Immature natural killer cell (primary cell): ENCODE results near the gene CACNB2. TPM values are rescaled to one million over a fixed set of nuclear protein-coding genes. Genes with fewer than 3 reads are reported as not detected.

Source experiments
- DNase-seq, 3 donors: peaks; one replicate each; pipeline ENCODE4 v3.0.0; 2022; ENCODE audit warnings: mixed read lengths in 1 of 3
- H3K27ac Mint-ChIP-seq, 6 donors: one replicate each; pipeline ENCODE4 v1.8.0; 2020; ENCODE audit warnings: mixed read lengths in 6 of 6, mild to moderate bottlenecking in 5 of 6, inconsistent platforms in 4 of 6, moderate library complexity in 3 of 6
- H3K27me3 Mint-ChIP-seq, 3 donors: one replicate each; pipeline ENCODE4 v1.8.0; 2020 to 2021; ENCODE audit warnings: low read depth in 3 of 3, mild to moderate bottlenecking in 3 of 3, mixed read lengths in 3 of 3, moderate library complexity in 3 of 3, inconsistent platforms in 1 of 3
- H3K36me3 Mint-ChIP-seq, 3 donors: one replicate each; pipeline ENCODE4 v1.8.0; 2020; ENCODE audit warnings: mixed read lengths in 3 of 3, inconsistent platforms in 2 of 3, mild to moderate bottlenecking in 2 of 3
- H3K4me1 Mint-ChIP-seq, 2 donors: one replicate each; pipeline ENCODE4 v1.8.0; 2020; ENCODE audit warnings: inconsistent platforms in 2 of 2, mild to moderate bottlenecking in 2 of 2, mixed read lengths in 2 of 2, moderate library complexity in 1 of 2
- H3K4me3 Mint-ChIP-seq, 5 donors: one replicate each; pipeline ENCODE4 v1.8.0; 2020; ENCODE audit warnings: mild to moderate bottlenecking in 5 of 5, mixed read lengths in 5 of 5, inconsistent platforms in 3 of 5, moderate library complexity in 3 of 5
- H3K9me3 Mint-ChIP-seq, 6 donors: one replicate each; pipeline ENCODE4 v1.8.0; 2020; ENCODE audit warnings: mild to moderate bottlenecking in 6 of 6, mixed read lengths in 6 of 6, inconsistent platforms in 4 of 6, moderate library complexity in 3 of 6
- polyA plus RNA-seq, 3 donors: library from polyadenylated mRNA; unstranded; fragments of 300-500 nt; fragmentation: Illumina TruSeq; gene quantifications; one replicate each; pipeline ENCODE4 v1.2.3, GENCODE V29; 2021

The CACNB2 gene
- polyA plus RNA-seq, 3 donors from 2014 or later, result 0.21 TPM; not detected in 2

DNA sequence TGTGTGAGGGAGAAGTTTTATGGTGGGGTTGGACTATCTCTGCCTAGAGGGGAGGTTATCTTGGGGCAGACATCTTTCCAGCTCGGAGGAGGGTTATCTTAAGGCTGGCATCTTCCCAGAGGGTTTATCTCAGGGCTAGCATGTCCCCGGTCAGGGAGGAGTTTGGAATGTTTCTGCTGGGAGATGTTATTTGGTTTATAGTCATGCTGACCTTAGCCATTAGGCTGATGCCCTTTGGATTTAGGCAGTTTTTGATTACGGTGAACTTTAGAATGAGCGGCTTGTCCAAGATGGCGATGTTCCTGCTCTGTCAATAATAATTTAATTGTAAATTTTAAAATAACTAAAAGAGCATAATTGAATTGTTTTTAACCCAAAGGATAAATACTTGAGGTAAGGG, 236.4 kb downstream of the CACNB2 start:
- Mint-ChIP-seq H3K36me3 (no peaks in the 10 kb centered on the region), H3K9me3 (peaks cover 0 to 4% (median 0%) of the 10 kb centered on the region in 6 donors), H3K27me3 (peaks cover 0 to 2% (median 2%) of the 10 kb centered on the region in 3 donors), H3K4me1 (no peaks in the 10 kb centered on the region), H3K27ac (no peak overlapping the region), H3K4me3 (no peak overlapping the region)
- no peak for DNase-seq

DNA sequence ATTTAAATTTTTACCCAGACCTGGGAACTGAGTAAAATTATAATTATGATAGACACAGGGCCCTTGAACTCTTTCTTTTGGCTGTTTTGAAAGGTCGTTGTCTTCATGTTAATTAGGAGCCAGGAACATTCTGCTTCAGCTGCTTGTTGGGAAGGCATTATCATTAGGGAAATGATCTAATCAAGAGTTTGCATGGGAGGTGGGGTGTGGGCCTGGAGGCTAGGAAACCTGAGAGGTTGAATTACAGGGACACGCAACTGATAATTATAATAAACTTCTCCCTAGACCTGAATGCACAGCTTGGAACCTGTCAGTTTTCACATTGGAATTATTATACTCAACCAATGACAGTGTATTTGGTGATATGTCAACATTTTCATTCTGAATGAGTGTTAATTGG, 237.7 kb downstream of the CACNB2 start:
- H3K4me3 Mint-ChIP-seq, result no peak overlapping the region
- no peaks in the 10 kb centered on the region for H3K4me1 Mint-ChIP-seq
- no peak overlapping the region for H3K27ac Mint-ChIP-seq
- no peak for DNase-seq
- H3K9me3 Mint-ChIP-seq, result peaks cover 0 to 6% (median 0%) of the 10 kb centered on the region in 6 donors
- peaks cover 0 to 2% (median 2%) of the 10 kb centered on the region in 3 donors for H3K27me3 Mint-ChIP-seq
- no peaks in the 10 kb centered on the region for H3K36me3 Mint-ChIP-seq

DNA sequence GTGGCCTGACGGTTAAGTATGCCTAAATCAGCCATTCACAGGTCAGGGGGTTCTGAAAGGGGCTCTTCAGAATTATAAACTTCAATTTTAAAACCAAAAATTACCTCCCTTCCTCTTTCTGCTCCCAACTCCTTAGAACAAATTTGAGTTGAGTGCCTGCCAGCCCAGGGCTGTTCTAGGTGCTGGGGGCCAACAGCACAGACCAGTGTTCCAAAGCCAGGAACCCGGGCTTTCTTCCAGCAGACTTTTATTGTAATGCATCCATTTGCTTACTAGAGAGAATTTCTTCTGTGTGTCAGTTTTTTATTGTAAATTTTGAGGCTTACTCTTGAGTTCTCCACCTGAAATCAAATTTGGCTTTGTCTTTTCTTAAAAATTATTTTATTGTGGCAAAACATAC, 238.5 kb downstream of the CACNB2 start:
- Mint-ChIP-seq H3K36me3 (no peaks in the 10 kb centered on the region), H3K4me3 (no peak overlapping the region), H3K4me1 (no peaks in the 10 kb centered on the region), H3K27me3 (peaks cover 0 to 2% (median 2%) of the 10 kb centered on the region in 3 donors), H3K9me3 (peaks cover 0 to 2% (median 0%) of the 10 kb centered on the region in 6 donors), H3K27ac (no peak overlapping the region)
- no peak for DNase-seq

DNA sequence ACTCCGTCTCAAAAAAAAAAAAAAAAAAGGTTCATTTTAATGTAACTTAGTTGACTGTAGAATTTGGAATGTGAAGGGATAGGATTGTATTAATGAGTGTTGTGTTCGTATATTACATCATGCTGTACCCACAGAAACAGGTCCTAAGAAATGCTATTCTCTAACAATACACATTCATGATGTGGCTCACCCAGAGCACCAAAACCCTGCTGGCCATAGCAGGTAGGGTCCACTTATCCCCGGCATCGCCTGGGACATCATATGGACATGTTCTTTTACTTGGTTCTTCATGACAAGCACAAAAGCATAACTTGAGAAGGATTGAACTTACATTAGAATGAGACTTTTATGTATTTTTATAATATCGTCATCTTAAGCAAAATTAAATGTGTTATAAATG, 241.5 kb downstream of the CACNB2 start:
- no peaks in the 10 kb centered on the region for H3K4me1 Mint-ChIP-seq
- no peaks in the 10 kb centered on the region for H3K36me3 Mint-ChIP-seq
- H3K27me3 Mint-ChIP-seq, result peaks cover 0 to 2% (median 0%) of the 10 kb centered on the region in 3 donors
- H3K27ac Mint-ChIP-seq, result no peak overlapping the region
- no peak overlapping the region for H3K4me3 Mint-ChIP-seq
- DNase-seq, result no peak
- peaks cover 0 to 2% (median 0%) of the 10 kb centered on the region in 6 donors for H3K9me3 Mint-ChIP-seq

DNA sequence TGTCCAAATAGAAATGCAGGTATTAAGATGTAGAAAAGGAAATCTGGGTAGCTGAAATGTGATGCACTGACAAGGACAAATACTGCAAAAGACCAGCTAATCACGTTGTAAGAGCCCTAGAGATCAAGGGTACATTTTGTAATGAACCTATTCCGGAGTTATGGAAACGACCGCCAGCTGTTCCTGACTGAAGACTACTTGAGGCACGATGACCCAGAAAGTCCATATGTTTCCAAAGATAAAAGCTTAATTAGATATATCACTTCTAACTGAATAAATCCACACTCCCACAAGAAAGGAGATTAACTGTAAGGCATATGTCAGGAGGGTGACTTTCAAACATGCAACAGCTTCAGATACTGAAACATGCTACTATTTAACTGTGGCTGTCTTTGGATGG, 257.7 kb downstream of the CACNB2 start:
- Mint-ChIP-seq H3K36me3 (no peaks in the 10 kb centered on the region), H3K4me1 (no peaks in the 10 kb centered on the region), H3K9me3 (no peaks in the 10 kb centered on the region)

DNA sequence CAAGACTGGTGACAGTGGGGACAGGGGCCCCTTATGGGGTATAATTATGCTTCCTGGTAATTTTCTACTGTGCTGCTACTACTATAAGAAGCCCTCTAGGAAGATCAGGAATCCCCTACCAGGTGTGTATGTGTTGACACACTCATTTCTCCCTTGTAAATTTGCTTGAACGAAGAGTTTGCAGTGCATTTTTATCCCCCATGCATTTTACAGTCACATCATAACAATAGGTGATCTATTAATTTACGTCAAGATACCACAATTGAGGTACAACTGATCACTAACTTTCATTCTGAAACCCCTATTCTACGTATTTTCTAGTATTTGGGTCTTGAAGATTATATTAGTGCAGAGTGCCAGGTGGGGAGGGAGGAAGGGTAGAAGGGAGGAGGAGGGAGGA, 258.9 kb downstream of the CACNB2 start:
- Mint-ChIP-seq H3K4me1 (no peaks in the 10 kb centered on the region), H3K4me3 (no peak overlapping the region), H3K27ac (no peak overlapping the region), H3K36me3 (no peaks in the 10 kb centered on the region), H3K9me3 (no peaks in the 10 kb centered on the region), H3K27me3 (peaks cover 3 to 11% (median 8%) of the 10 kb centered on the region in 3 donors)
- no peak for DNase-seq

More for the DNA sequence above, 257.7 kb downstream of the CACNB2 start:
- peaks cover 3 to 11% (median 6%) of the 10 kb centered on the region in 3 donors for H3K27me3 Mint-ChIP-seq
- no peak overlapping the region for H3K4me3 Mint-ChIP-seq
- no peak overlapping the region for H3K27ac Mint-ChIP-seq
- DNase-seq, result no peak

DNA sequence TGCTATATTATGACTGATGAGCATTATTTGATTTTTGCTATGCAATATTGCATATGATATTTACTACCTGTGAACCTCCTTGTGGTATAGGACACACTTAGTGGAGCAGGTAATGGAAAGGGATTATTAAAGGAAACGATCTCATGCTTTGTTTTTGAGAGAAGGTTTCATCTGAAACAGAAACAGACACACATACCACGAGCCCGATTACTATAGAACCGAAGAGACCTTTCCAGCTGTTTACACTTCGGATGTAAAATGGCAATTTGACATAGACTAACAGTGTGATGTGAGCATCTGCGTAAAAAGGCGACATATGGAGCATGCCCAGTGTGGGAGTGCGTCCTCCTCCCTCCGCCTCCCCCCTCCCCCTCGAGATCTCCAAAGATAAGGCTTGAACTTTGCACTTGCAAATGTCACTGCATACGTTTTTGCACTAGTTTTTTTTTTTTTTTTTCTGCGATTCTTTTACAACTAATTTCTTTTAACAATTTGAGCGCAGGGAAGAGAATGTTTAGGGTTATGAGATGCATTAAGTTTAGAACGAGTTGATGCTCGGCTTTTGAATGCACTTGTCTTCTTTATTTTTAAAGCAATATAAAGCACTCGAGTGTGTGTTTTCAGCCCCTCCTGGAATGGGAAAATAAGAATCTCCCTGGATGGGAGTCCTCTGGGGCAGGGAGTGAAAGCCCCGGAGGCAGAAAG, 260.1 kb downstream of the CACNB2 start:
- no peak overlapping the region for H3K4me3 Mint-ChIP-seq
- no peaks in the 10 kb centered on the region for H3K36me3 Mint-ChIP-seq
- no peak for DNase-seq
- no peak overlapping the region for H3K27ac Mint-ChIP-seq
- no peaks in the 10 kb centered on the region for H3K9me3 Mint-ChIP-seq
- peaks cover 3 to 11% (median 8%) of the 10 kb centered on the region in 3 donors for H3K27me3 Mint-ChIP-seq
- no peaks in the 10 kb centered on the region for H3K4me1 Mint-ChIP-seq

DNA sequence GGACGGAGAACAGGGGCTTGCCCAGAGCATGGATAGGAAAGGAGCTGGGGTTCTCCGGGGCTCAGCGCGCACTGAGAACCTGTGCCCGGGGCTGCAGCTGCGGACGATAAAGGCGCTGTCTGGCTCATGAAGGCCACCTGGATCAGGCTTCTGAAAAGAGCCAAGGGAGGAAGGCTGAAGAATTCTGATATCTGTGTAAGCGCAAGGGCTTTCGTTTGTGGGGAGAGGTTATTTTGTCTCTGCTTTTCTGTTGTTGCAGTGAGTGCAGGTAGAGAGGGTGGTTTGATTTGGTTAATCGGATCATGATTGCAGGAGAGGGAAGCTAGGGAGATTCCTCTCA, 260.7 kb downstream of the CACNB2 start:
- no peak overlapping the region for H3K27ac Mint-ChIP-seq
- peaks cover 3 to 11% (median 8%) of the 10 kb centered on the region in 3 donors for H3K27me3 Mint-ChIP-seq

DNA sequence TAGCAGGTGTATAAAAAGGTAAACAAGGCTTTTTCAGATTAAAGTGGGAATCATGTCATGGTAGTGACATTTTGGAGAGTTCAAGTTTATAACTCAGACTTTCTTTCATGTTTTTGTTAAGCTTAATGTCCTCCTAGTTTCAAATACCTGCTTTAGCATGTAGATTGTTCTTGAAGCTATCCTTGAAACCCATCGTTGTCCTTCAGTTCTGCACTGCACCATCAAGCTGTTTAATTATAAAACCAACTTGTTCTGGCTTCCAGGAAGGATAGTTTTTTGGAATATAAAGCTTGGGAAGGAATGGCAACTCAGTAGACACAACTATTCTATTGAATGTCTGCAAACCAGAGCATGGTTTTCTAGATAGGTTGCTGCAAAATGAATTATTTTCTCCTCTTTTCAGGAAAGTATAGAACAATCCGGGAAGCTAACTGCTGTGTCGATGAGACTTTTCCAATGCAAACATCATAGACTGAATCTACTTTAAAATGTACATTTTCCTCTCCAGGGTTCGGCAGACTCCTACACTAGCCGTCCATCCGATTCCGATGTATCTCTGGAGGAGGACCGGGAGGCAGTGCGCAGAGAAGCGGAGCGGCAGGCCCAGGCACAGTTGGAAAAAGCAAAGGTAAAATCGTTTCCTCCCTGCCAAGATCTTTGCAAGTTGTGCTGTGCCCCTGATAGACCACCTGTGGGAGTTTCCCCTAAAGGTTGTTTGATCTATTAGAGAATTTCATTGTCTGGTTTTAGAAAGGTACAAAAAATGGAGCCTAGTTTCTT, 261.4 kb downstream of the CACNB2 start:
- no peak overlapping the region for H3K4me3 Mint-ChIP-seq
- no peak for DNase-seq
- H3K27ac Mint-ChIP-seq, result no peak overlapping the region
- H3K36me3 Mint-ChIP-seq, result no peaks in the 10 kb centered on the region
- H3K9me3 Mint-ChIP-seq, result no peaks in the 10 kb centered on the region
- H3K27me3 Mint-ChIP-seq, result peaks cover 3 to 11% (median 8%) of the 10 kb centered on the region in 3 donors
- no peaks in the 10 kb centered on the region for H3K4me1 Mint-ChIP-seq

More for the DNA sequence above, 260.7 kb downstream of the CACNB2 start:
- H3K36me3 Mint-ChIP-seq, result no peaks in the 10 kb centered on the region
- H3K4me1 Mint-ChIP-seq, result no peaks in the 10 kb centered on the region
- H3K4me3 Mint-ChIP-seq, result no peak overlapping the region
- H3K9me3 Mint-ChIP-seq, result no peaks in the 10 kb centered on the region
- DNase-seq, result no peak

DNA sequence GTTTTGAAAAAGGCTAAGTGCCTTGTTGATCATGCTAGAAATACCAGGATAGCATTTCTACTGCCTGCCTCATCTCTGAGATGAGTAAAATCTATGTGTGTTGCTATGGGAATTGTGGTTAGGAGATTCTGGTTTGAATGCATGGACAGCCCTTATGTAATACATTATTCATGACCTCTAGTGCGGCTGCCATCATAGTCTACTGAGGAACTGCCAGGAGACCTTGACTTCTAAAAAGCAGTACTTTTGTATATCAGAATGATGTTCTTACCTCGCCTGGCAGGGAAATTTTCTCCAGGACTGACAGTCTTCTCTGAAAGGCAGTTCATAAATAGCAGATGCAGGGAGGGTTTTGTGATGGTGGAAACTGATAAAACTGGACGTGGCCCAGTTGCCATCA, 262.6 kb downstream of the CACNB2 start:
- no peak for DNase-seq
- peaks cover 0 to 5% (median 0%) of the 10 kb centered on the region in 6 donors for H3K9me3 Mint-ChIP-seq
- H3K36me3 Mint-ChIP-seq, result no peaks in the 10 kb centered on the region
- H3K4me3 Mint-ChIP-seq, result no peak overlapping the region
- H3K27me3 Mint-ChIP-seq, result peaks cover 3 to 11% (median 8%) of the 10 kb centered on the region in 3 donors
- H3K27ac Mint-ChIP-seq, result no peak overlapping the region
- no peaks in the 10 kb centered on the region for H3K4me1 Mint-ChIP-seq

DNA sequence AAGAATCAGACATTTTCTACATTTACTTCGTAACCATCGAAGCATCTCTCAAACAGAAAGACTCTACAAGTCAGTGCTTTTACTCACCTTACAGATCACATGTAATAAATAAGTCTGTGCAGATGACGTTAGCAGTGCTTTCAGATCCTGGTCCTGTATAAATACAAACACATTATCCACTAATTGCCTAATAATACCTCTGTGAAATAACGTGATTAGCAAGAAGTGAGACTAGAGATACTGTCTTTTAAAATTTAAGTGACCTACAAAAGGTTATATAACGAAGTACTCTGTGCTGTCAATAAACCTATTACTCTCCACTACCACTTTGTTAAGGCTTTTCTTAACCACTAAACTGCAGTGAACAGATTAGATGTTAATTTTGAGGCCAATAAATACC, 264.3 kb downstream of the CACNB2 start:
- no peak for DNase-seq
- Mint-ChIP-seq H3K9me3 (peaks cover 0 to 5% (median 0%) of the 10 kb centered on the region in 6 donors), H3K27me3 (peaks cover 3 to 11% (median 8%) of the 10 kb centered on the region in 3 donors), H3K36me3 (no peaks in the 10 kb centered on the region), H3K4me3 (no peak overlapping the region), H3K27ac (no peak overlapping the region), H3K4me1 (no peaks in the 10 kb centered on the region)

DNA sequence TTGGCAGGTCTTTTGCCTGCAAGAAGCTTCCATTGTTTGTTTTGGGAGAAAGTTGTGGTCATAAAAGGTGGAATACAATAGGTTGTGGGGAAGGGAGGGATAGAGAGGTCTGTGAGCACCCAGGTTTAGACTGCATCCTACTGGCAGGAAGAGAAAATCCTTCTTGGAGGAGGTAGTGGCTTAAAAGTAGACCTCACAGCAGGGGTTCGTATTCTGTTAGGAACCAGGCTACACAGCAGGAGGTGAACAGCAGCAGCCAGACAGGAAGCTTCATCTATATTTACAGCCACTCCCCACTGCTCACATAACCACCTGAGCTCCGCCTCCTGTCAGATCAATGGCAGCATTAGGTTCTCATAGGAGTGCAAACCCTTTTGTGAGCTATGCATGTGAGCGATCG, 265.9 kb downstream of the CACNB2 start:
- Mint-ChIP-seq H3K27me3 (peaks cover 0 to 9% (median 3%) of the 10 kb centered on the region in 3 donors), H3K27ac (no peak overlapping the region), H3K9me3 (peaks cover 0 to 5% (median 0%) of the 10 kb centered on the region in 6 donors), H3K36me3 (no peaks in the 10 kb centered on the region), H3K4me3 (no peak overlapping the region), H3K4me1 (no peaks in the 10 kb centered on the region)
- no peak for DNase-seq

DNA sequence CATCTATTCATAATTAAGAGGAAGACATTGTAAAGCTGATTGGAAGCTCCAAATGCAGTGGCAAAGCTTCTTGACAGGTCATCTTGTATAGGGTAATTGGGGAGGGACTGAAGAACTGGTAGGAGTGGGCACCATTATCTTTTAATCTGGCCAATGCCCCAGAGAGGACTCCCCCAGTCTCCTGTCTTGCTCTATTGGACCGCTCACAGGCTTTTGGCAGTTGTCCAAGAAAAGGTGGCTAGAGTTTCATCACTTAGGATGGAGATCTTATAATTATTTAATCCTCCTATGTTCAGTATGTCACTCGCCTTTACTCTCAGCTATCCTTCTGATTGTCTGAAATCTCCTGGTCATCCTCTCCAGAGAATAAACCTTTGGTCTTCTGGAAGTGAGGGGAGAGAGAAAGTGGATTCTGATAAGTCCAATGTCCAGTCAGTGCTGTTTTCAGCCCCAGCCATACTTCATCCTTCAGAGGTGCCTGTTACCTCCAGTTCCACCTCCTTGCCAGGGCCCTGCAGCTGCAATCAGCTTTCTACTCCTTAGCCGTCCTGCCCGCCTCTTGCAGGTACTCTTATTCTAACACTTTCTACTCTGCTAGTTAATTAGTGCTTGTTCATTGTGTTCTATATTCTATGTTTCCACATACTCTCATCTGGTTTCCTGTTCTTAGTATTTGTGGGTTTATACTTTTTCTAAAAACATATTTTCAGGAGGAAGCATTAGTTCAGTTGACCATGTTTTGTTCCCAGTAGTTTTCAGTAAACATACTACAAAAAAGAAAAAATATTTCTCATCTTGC, 269.6 kb downstream of the CACNB2 start:
- H3K27ac Mint-ChIP-seq, result no peak overlapping the region
- H3K4me1 Mint-ChIP-seq, result no peaks in the 10 kb centered on the region

DNA sequence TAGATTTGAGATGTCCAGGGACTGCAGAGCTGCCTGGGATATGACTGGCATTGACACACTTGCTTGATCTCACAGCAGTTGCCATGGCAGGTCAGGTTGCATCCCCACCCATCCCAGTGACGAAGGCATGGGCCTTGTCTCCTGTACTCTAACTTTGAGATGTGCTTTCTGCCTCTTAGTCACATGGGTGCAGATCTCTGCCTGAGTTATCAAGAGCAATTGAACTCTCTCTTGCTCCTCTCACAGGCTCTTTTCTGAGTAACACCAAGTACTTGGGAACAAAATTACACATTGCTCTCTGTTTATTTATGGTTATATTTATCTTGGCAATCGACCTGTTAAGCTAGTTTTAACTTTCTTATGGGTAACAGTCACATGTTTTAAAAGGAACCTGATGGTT, 273.8 kb downstream of the CACNB2 start:
- H3K4me1 Mint-ChIP-seq, result no peaks in the 10 kb centered on the region
- DNase-seq, result no peak
- H3K27ac Mint-ChIP-seq, result no peak overlapping the region
- peaks cover 0 to 2% (median 0%) of the 10 kb centered on the region in 6 donors for H3K9me3 Mint-ChIP-seq
- H3K36me3 Mint-ChIP-seq, result no peaks in the 10 kb centered on the region
- H3K27me3 Mint-ChIP-seq, result peaks cover 0 to 5% (median 2%) of the 10 kb centered on the region in 3 donors
- H3K4me3 Mint-ChIP-seq, result no peak overlapping the region

More for the DNA sequence above, 269.6 kb downstream of the CACNB2 start:
- DNase-seq, result no peak
- Mint-ChIP-seq H3K9me3 (peaks cover 0 to 5% (median 0%) of the 10 kb centered on the region in 6 donors), H3K36me3 (no peaks in the 10 kb centered on the region), H3K4me3 (no peak overlapping the region), H3K27me3 (peaks cover 0 to 2% (median 0%) of the 10 kb centered on the region in 3 donors)
